HEK293 (cell line): ENCODE measurements around the gene SEC11A.

Experiments
- BCL11B ChIP-seq: fragments of 450-650 bp; formaldehyde crosslinking; IDR thresholded peaks from 2 replicates; pipeline ENCODE4 v1.5.1; 2016; ENCODE audit warnings: low read depth, missing biosample characterization, missing genetic modification characterization
- GLIS1 ChIP-seq: fragments of 450-650 bp; formaldehyde crosslinking; IDR thresholded peaks from 2 replicates; pipeline ENCODE4 v1.5.1; 2016; ENCODE audit warnings: missing biosample characterization, missing genetic modification characterization
- KLF17 ChIP-seq: fragments of 450-650 bp; formaldehyde crosslinking; IDR thresholded peaks from 2 replicates; pipeline ENCODE4 v1.5.1; 2016; ENCODE audit warnings: missing biosample characterization, missing genetic modification characterization
- MZF1 ChIP-seq: fragments of 450-650 bp; formaldehyde crosslinking; IDR thresholded peaks from 2 replicates; pipeline ENCODE4 v1.5.1; 2017; ENCODE audit warnings: missing biosample characterization, missing genetic modification characterization, borderline replicate concordance
- PATZ1 ChIP-seq: fragments of 450-650 bp; formaldehyde crosslinking; IDR thresholded peaks from 2 replicates; pipeline ENCODE4 v1.5.1; 2016; ENCODE audit warnings: missing biosample characterization, missing genetic modification characterization
- PRDM1 ChIP-seq: fragments of 450-650 bp; formaldehyde crosslinking; IDR thresholded peaks from 2 replicates; pipeline ENCODE4; 2016; ENCODE audit warnings: missing biosample characterization, missing genetic modification characterization
- PRDM2 ChIP-seq: fragments of 450-650 bp; formaldehyde crosslinking; IDR thresholded peaks from 2 replicates; pipeline ENCODE4 v1.5.1; 2016; ENCODE audit warnings: missing biosample characterization, missing genetic modification characterization, borderline replicate concordance
- WT1 ChIP-seq: fragments of 450-650 bp; formaldehyde crosslinking; IDR thresholded peaks from 2 replicates; pipeline ENCODE4 v1.5.1; 2016; ENCODE audit warnings: missing biosample characterization, missing genetic modification characterization
- YY2 ChIP-seq: fragments of 450-650 bp; formaldehyde crosslinking; IDR thresholded peaks from 2 replicates; pipeline ENCODE4 v1.5.1; 2016; ENCODE audit warnings: missing biosample characterization, missing genetic modification characterization
- ZBTB20 ChIP-seq: fragments of 450-650 bp; formaldehyde crosslinking; IDR thresholded peaks from 2 replicates; pipeline ENCODE4 v1.5.1; 2016; ENCODE audit warnings: missing biosample characterization, missing genetic modification characterization
- ZBTB26 ChIP-seq: fragments of 450-650 bp; formaldehyde crosslinking; optimal IDR thresholded peaks from 2 replicates; pipeline ENCODE3; 2016; ENCODE audit warnings: missing biosample characterization, mild to moderate bottlenecking, missing genetic modification characterization
- ZBTB48 ChIP-seq: fragments of 450-650 bp; formaldehyde crosslinking; IDR thresholded peaks from 2 replicates; pipeline ENCODE4 v1.5.1; 2016; ENCODE audit warnings: missing biosample characterization, missing genetic modification characterization
- ZNF214 ChIP-seq: fragments of 450-650 bp; formaldehyde crosslinking; IDR thresholded peaks from 2 replicates; pipeline ENCODE4 v1.5.1; 2017; ENCODE audit warnings: missing biosample characterization, mild to moderate bottlenecking, missing genetic modification characterization, borderline replicate concordance
- ZNF48 ChIP-seq: fragments of 450-650 bp; formaldehyde crosslinking; IDR thresholded peaks from 2 replicates; pipeline ENCODE4 v1.5.1; 2016; ENCODE audit warnings: missing biosample characterization, missing genetic modification characterization
- ZNF518A ChIP-seq: fragments of 450-650 bp; formaldehyde crosslinking; conservative IDR thresholded peaks from 2 replicates; pipeline ENCODE4 v1.5.1; 2016; ENCODE audit warnings: low read depth, missing biosample characterization, missing genetic modification characterization
- ZNF624 ChIP-seq: fragments of 450-650 bp; formaldehyde crosslinking; IDR thresholded peaks from 2 replicates; pipeline ENCODE4 v1.5.1; 2017; ENCODE audit warnings: missing biosample characterization, missing genetic modification characterization
- ZNF692 ChIP-seq: fragments of 450-650 bp; formaldehyde crosslinking; IDR thresholded peaks from 2 replicates; pipeline ENCODE4 v1.5.1; 2016; ENCODE audit warnings: missing biosample characterization, missing genetic modification characterization
- ZNF76 ChIP-seq: fragments of 450-650 bp; formaldehyde crosslinking; IDR thresholded peaks from 2 replicates; pipeline ENCODE4; 2016; ENCODE audit warnings: low read depth, missing biosample characterization, missing genetic modification characterization, borderline replicate concordance
- ZNF843 ChIP-seq: fragments of 450-650 bp; formaldehyde crosslinking; IDR thresholded peaks from 2 replicates; pipeline ENCODE4 v1.5.1; 2016; ENCODE audit warnings: missing biosample characterization, missing genetic modification characterization
- ZSCAN30 ChIP-seq: fragments of 450-650 bp; IDR thresholded peaks from 2 replicates; pipeline ENCODE4 v1.5.1; 2018; ENCODE audit warnings: missing biosample characterization, mild to moderate bottlenecking, missing genetic modification characterization, moderate library complexity
- ZXDB ChIP-seq: fragments of 450-650 bp; formaldehyde crosslinking; IDR thresholded peaks from 2 replicates; pipeline ENCODE4 v1.5.1; 2016; ENCODE audit warnings: missing biosample characterization, missing genetic modification characterization

The SEC11A gene

GRCh38 chr15:84653910-84654688 lies 61.8 kb downstream of the SEC11A start, which contains the start of gene WDR73 (continued):
- TF ChIP-seq ZNF518A (tag by site-specific recombination) (peak; percentile 68), YY2 (peak; percentile 90), BCL11B (no peak), ZNF624 (no peak), ZBTB48 (tag by site-specific recombination) (peak; percentile 72; the same call in 1 of the 2 replicates), ZSCAN30 (0 out of 2 replicates have a peak, but pooled peaks have one; percentile 11), PRDM2 (tag by site-specific recombination) (no peak), WT1 (tag by site-specific recombination) (peak; percentile 27; the same call in 1 of the 2 replicates), ZNF214 (no peak), PRDM1 (tag by site-specific recombination) (peak; percentile 90), ZNF692 (tag by site-specific recombination) (peak; percentile 64), ZBTB20 (tag by site-specific recombination) (peak; percentile 43; the same call in 1 of the 2 replicates), ZNF48 (no peak), KLF17 (peak; percentile 57; the same call in 1 of the 2 replicates), MZF1 (no peak; the same call in 1 of the 2 replicates), ZNF843 (tag by site-specific recombination) (0 out of 2 replicates have a peak, but pooled peaks have one; percentile 30), ZBTB26 (tag by site-specific recombination) (peak; percentile 86), ZNF76 (tag by site-specific recombination) (peak; percentile 85; the same call in 1 of the 2 replicates), GLIS1 (tag by site-specific recombination) (peak; percentile 50; the same call in 1 of the 2 replicates), PATZ1 (tag by site-specific recombination) (peak; percentile 71), ZXDB (tag by site-specific recombination) (peak; percentile 82)
